IMR-90 (cell line): ENCODE results near the gene NTRK3. TPM values are rescaled to one million over a fixed set of nuclear protein-coding genes. Genes with fewer than 3 reads are reported as not detected.

Experiments
- ATAC-seq: fragments of 200-7000 bp; cut with Tn5 transposase; 2 replicates; pipeline ENCODE4 v1.9.1; 2020; ENCODE audit warnings: low read depth, mild to moderate bottlenecking, moderate library complexity
- BruUV-seq: library from RNA; stranded (reverse); fragments of 400-500 nt; replicated peaks from 2 replicates; lab custom pipeline; 2021; lab: Mats Ljungman, UMichigan
- CTCF ChIA-PET: fragments of 300-600 bp; formaldehyde crosslinking; extraction: SDS; loops from one replicate; lab custom pipeline; 2021; ENCODE audit warnings: antibody characterized with exemption; lab: Yijun Ruan, JAX
- POLR2A ChIA-PET: fragments of 300-600 bp; sonication (Branson Sonifier 250); formaldehyde crosslinking; loops from one replicate; lab custom pipeline; 2022; ENCODE audit warnings: antibody characterized with exemption; ENCODE audit not compliant: unreplicated experiment; lab: Charles Lee
- DNase-seq: peaks from one replicate; pipeline ENCODE4 v3.0.0; 2013
- H2AFZ ChIP-seq: replicated peaks from 2 replicates; pipeline ENCODE3; 2013; ENCODE audit warnings: low read length, mild to moderate bottlenecking; ENCODE audit not compliant: poor library complexity
- H2AK5ac ChIP-seq: 2 replicates; pipeline ENCODE4 v1.6.1; 2013; ENCODE audit warnings: low read depth, low read length, inconsistent platforms
- H2AK9ac ChIP-seq: replicated peaks from 2 replicates; pipeline ENCODE3; 2013; ENCODE audit warnings: mild to moderate bottlenecking, low read depth, low read length, moderate library complexity; ENCODE audit not compliant: poor library complexity
- H2BK120ac ChIP-seq: 2 replicates; pipeline ENCODE4 v1.6.1; 2013; ENCODE audit warnings: low read depth, low read length, inconsistent platforms
- H2BK15ac ChIP-seq: 3 replicates; pipeline ENCODE4 v1.6.1; 2013; ENCODE audit warnings: low read depth, low read length, inconsistent platforms
- H2BK20ac ChIP-seq: 2 replicates; pipeline ENCODE4 v1.6.1; 2013; ENCODE audit warnings: low read depth, mild to moderate bottlenecking, inconsistent platforms, low read length, moderate library complexity
- H2BK5ac ChIP-seq: 2 replicates; pipeline ENCODE4 v1.6.1; 2013; ENCODE audit warnings: mild to moderate bottlenecking, low read depth, low read length, inconsistent platforms; ENCODE audit not compliant: poor library complexity, severe bottlenecking
- H3K14ac ChIP-seq: replicated peaks from 2 replicates; pipeline ENCODE4 v1.6.1; 2013; ENCODE audit warnings: low read depth, low read length, inconsistent platforms
- H3K18ac ChIP-seq: 2 replicates; pipeline ENCODE4 v1.6.1; 2013; ENCODE audit warnings: low read depth, low read length, control low read depth
- H3K23ac ChIP-seq: 2 replicates; pipeline ENCODE4 v1.6.1; 2013; ENCODE audit warnings: low read depth, low read length, inconsistent platforms
- H3K27ac ChIP-seq: 2 replicates; pipeline ENCODE4 v1.5.1; 2013; ENCODE audit warnings: mild to moderate bottlenecking, control low read depth, low read length; ENCODE audit not compliant: insufficient read depth
- H3K27me3 ChIP-seq: 2 replicates; pipeline ENCODE4 v1.6.1; 2013; ENCODE audit warnings: low read length; ENCODE audit not compliant: control insufficient read depth, insufficient read depth
- H3K36me3 ChIP-seq: 2 replicates; pipeline ENCODE4 v1.6.1; 2013; ENCODE audit warnings: low read length, mixed read lengths; ENCODE audit not compliant: control insufficient read depth, insufficient read depth
- H3K4ac ChIP-seq: 2 replicates; pipeline ENCODE4 v1.6.1; 2013; ENCODE audit warnings: low read depth, low read length, inconsistent platforms
- H3K4me1 ChIP-seq: 2 replicates; pipeline ENCODE4 v1.6.1; 2013; ENCODE audit warnings: low read length, mixed read lengths; ENCODE audit not compliant: control insufficient read depth, insufficient read depth
- H3K4me2 ChIP-seq: 2 replicates; pipeline ENCODE4 v1.6.1; 2013; ENCODE audit warnings: low read depth, mild to moderate bottlenecking, control low read depth, low read length, moderate library complexity
- H3K4me3 ChIP-seq: 2 replicates; pipeline ENCODE4 v1.5.1; 2013; ENCODE audit warnings: low read depth, mild to moderate bottlenecking, control low read depth, low read length, moderate library complexity; ENCODE audit not compliant: insufficient read depth
- H3K56ac ChIP-seq: 2 replicates; pipeline ENCODE4 v1.6.1; 2013; ENCODE audit warnings: low read length, inconsistent platforms; ENCODE audit not compliant: insufficient read depth; ENCODE audit errors: extremely low read depth
- H3K79me1 ChIP-seq, 2 experiments: 2 replicates each; pipeline ENCODE4 v1.6.1; 2013; ENCODE audit warnings: low read length in 2 of 2, inconsistent platforms in 1 of 2, low read depth in 1 of 2
- H3K9ac ChIP-seq: 2 replicates; pipeline ENCODE4 v1.6.1; 2013; ENCODE audit warnings: low read depth, low read length, control low read depth
- H3K9me1 ChIP-seq: 2 replicates; pipeline ENCODE4 v1.6.1; 2013; ENCODE audit warnings: low read length, inconsistent platforms; ENCODE audit not compliant: insufficient read depth
- H3K9me3 ChIP-seq: 2 replicates; pipeline ENCODE4 v1.6.1; 2013; ENCODE audit warnings: low read length; ENCODE audit not compliant: control insufficient read depth, insufficient read depth
- H4K20me1 ChIP-seq: 2 replicates; pipeline ENCODE4 v1.6.1; 2013; ENCODE audit warnings: low read length, inconsistent platforms; ENCODE audit not compliant: insufficient read depth
- H4K5ac ChIP-seq: 2 replicates; pipeline ENCODE4 v1.6.1; 2013; ENCODE audit warnings: mild to moderate bottlenecking, low read depth, low read length, control low read depth
- H4K8ac ChIP-seq, 2 experiments: 2 replicates each; pipeline ENCODE4 v1.6.1; 2013; ENCODE audit warnings: low read depth in 2 of 2, low read length in 2 of 2, control low read depth in 1 of 2, inconsistent platforms in 1 of 2
- H4K91ac ChIP-seq: 2 replicates; pipeline ENCODE4 v1.6.1; 2013; ENCODE audit warnings: low read depth, low read length, inconsistent platforms; ENCODE audit not compliant: insufficient read depth
- BHLHE40 ChIP-seq: fragments of 150-350 bp; IDR thresholded peaks from 2 replicates; pipeline ENCODE4 v1.6.1; 2016; ENCODE audit warnings: mild to moderate bottlenecking, low read depth, low read length
- CEBPB ChIP-seq: IDR thresholded peaks from 2 replicates; pipeline ENCODE4 v1.6.1; 2012; ENCODE audit warnings: low read depth, low read length, improper control_type of control experiment
- CHD1 ChIP-seq: IDR thresholded peaks from 2 replicates; pipeline ENCODE4 v1.6.1; 2012; ENCODE audit warnings: low read depth, low read length, improper control_type of control experiment
- FOS ChIP-seq: fragments of 150-350 bp; IDR thresholded peaks from 2 replicates; pipeline ENCODE4 v1.6.1; 2016; ENCODE audit warnings: low read depth, low read length
- MAFK ChIP-seq: IDR thresholded peaks from 2 replicates; pipeline ENCODE4 v1.6.1; 2012; ENCODE audit warnings: low read depth, low read length, improper control_type of control experiment
- MAZ ChIP-seq: IDR thresholded peaks from 2 replicates; pipeline ENCODE4 v1.6.1; 2012; ENCODE audit warnings: low read depth, mild to moderate bottlenecking, low read length, improper control_type of control experiment, moderate library complexity, borderline replicate concordance
- MXI1 ChIP-seq: IDR thresholded peaks from 2 replicates; pipeline ENCODE4 v1.6.1; 2012; ENCODE audit warnings: low read depth, mild to moderate bottlenecking, low read length, moderate library complexity, borderline replicate concordance
- NFE2L2 ChIP-seq: fragments of 150-350 bp; IDR thresholded peaks from 2 replicates; pipeline ENCODE4 v1.6.1; 2016; ENCODE audit warnings: low read depth, mild to moderate bottlenecking, low read length
- POLR2A ChIP-seq: IDR thresholded peaks from 2 replicates; pipeline ENCODE4 v1.6.1; 2012; ENCODE audit warnings: mild to moderate bottlenecking, low read depth, low read length
- RAD21 ChIP-seq: IDR thresholded peaks from 2 replicates; pipeline ENCODE4 v1.6.1; 2012; ENCODE audit warnings: low read length, improper control_type of control experiment
- RCOR1 ChIP-seq: IDR thresholded peaks from 2 replicates; pipeline ENCODE4 v1.6.1; 2012; ENCODE audit warnings: mild to moderate bottlenecking, low read length, improper control_type of control experiment; ENCODE audit not compliant: insufficient replicate concordance
- RFX5 ChIP-seq: IDR thresholded peaks from 2 replicates; pipeline ENCODE4 v1.8.0; 2012; ENCODE audit warnings: low read depth, mild to moderate bottlenecking, low read length, moderate library complexity
- SMC3 ChIP-seq: fragments of 150-350 bp; IDR thresholded peaks from 2 replicates; pipeline ENCODE4 v1.6.1; 2016; ENCODE audit warnings: low read depth, mild to moderate bottlenecking, antibody characterized with exemption, low read length, moderate library complexity
- WGBS, 2 experiments: methylation state at CpG; one replicate each; pipeline versions ENCODE4 v1.1.5 to v1.1.7; 2013; ENCODE audit warnings: missing lambda C conversion rate in 2 of 2; ENCODE audit not compliant: insufficient read length in 1 of 2; ENCODE audit errors: extremely low coverage in 2 of 2; 5-methylcytosine and 5-hydroxymethylcytosine counted together
- dilution Hi-C: fragments of 300-500 bp; cut with HindIII; formaldehyde crosslinking; loops from one replicate; pipeline ENCODE4 v1.14.3; 2018; ENCODE audit warnings: low sequenced_read_pairs; ENCODE audit not compliant: unreplicated experiment
- in situ Hi-C: fragments of 300-500 bp; cut with MboI; formaldehyde crosslinking; loops from 3 replicates; pipeline ENCODE4 v1.14.3; 2019; ENCODE audit warnings: low sequenced_read_pairs, inconsistent platforms, mixed read lengths
- intact Hi-C: fragments of 100-400 bp; cut with micrococcal nuclease; formaldehyde crosslinking; loops from 2 replicates; pipeline ENCODE4 v1.10.0; 2022
- polyA plus RNA-seq, 3 experiments: library from polyadenylated mRNA; depleted of rRNA; stranded (reverse); fragments of >200 nt; gene quantifications; 2 replicates each; pipeline ENCODE4 v1.2.3, GENCODE V29; 2012; ENCODE audit warnings: low replicate concordance in 1 of 3
- total RNA-seq: library from RNA; depleted of rRNA; stranded (reverse); fragments of >200 nt; gene quantifications from 2 replicates; pipeline ENCODE4 v1.2.3, GENCODE V29; 2012
- TF ChIP-seq, protein P1 (sequence below): fragments of 150-350 bp; IDR thresholded peaks from 2 replicates; pipeline ENCODE4 v1.6.1; 2016; ENCODE audit warnings: low read depth, mild to moderate bottlenecking, low read length, moderate library complexity, borderline replicate concordance
- TF ChIP-seq, protein P2 (sequence below): fragments of 150-350 bp; IDR thresholded peaks from 2 replicates; pipeline ENCODE4 v1.6.1; 2017; ENCODE audit warnings: mild to moderate bottlenecking, antibody characterized with exemption, low read length, low read depth
- TF ChIP-seq, protein P3 (sequence below): conservative IDR thresholded peaks from 2 replicates; pipeline ENCODE4 v1.5.1; 2012; ENCODE audit warnings: mild to moderate bottlenecking, low read depth, low read length, improper control_type of control experiment

The NTRK3 gene
- total and polyA plus RNA-seq, 2 of the 4 experiments (the other 2 are of a cell fraction): under 0.01 to 0.15 TPM

DNA sequence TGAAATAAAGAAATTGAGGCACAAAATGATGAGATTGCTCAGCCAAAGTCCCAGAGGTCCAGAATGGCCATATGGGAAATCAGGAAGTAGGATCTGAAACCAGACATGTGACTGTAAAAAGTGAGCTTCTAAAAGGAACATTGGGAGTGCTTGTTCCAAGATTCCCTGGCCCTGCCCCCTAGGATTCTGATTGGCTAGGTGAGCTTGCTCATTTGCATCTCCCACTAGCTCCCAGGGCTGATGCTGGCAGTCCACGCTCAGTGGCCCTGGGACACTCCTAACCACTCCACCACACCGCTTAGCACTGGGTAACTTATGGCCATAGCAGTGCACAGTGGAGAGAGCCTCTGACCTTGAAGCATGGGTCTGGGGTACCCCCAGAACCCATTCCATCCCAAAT, 326.7 kb downstream of the NTRK3 start:
- H3K18ac ChIP-seq: no peak overlapping the region
- H3K4ac ChIP-seq: no peak overlapping the region
- in situ Hi-C loops: no loop called here
- POLR2A ChIA-PET: no interaction called here
- CTCF ChIA-PET: no interaction called here
- H3K9me1 ChIP-seq: no peaks in the 10 kb centered on the region
- H2AFZ ChIP-seq: no peak overlapping the region
- BruUV-seq: no TSS peak
- no peak overlapping the region for H2BK120ac ChIP-seq
- DNase-seq (no peak), ATAC-seq (no peak)
- H3K4me3 ChIP-seq: no peak overlapping the region
- H2BK5ac ChIP-seq: no peak overlapping the region
- H3K9me3 ChIP-seq: peaks cover 4% of the 10 kb centered on the region; the same call in 1 of the 2 replicates
- no peak overlapping the region for H3K14ac ChIP-seq
- H3K4me2 ChIP-seq: no peak overlapping the region
- no peak overlapping the region for H2BK20ac ChIP-seq
- 53% methylated on average over 2 of the region's 2 CpGs; no CpG with 5 or more reads in 1 of the 2 experiments for WGBS, 2 experiments
- no peak for TF ChIP-seq RFX5
- no peak for TF ChIP-seq POLR2A
- TF ChIP-seq MAFK: no peak
- TF ChIP-seq NFE2L2: no peak
- TF ChIP-seq CHD1: no peak
- no peak for TF ChIP-seq SMC3
- TF ChIP-seq CEBPB: no peak
- TF ChIP-seq RCOR1: no peak
- TF ChIP-seq, protein P1, sequence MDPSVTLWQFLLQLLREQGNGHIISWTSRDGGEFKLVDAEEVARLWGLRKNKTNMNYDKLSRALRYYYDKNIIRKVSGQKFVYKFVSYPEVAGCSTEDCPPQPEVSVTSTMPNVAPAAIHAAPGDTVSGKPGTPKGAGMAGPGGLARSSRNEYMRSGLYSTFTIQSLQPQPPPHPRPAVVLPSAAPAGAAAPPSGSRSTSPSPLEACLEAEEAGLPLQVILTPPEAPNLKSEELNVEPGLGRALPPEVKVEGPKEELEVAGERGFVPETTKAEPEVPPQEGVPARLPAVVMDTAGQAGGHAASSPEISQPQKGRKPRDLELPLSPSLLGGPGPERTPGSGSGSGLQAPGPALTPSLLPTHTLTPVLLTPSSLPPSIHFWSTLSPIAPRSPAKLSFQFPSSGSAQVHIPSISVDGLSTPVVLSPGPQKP: no peak
- no peak for TF ChIP-seq RAD21
- TF ChIP-seq MAZ: no peak
- TF ChIP-seq FOS: no peak
- TF ChIP-seq, protein P2, sequence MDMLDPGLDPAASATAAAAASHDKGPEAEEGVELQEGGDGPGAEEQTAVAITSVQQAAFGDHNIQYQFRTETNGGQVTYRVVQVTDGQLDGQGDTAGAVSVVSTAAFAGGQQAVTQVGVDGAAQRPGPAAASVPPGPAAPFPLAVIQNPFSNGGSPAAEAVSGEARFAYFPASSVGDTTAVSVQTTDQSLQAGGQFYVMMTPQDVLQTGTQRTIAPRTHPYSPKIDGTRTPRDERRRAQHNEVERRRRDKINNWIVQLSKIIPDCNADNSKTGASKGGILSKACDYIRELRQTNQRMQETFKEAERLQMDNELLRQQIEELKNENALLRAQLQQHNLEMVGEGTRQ: no peak
- TF ChIP-seq, protein P3, sequence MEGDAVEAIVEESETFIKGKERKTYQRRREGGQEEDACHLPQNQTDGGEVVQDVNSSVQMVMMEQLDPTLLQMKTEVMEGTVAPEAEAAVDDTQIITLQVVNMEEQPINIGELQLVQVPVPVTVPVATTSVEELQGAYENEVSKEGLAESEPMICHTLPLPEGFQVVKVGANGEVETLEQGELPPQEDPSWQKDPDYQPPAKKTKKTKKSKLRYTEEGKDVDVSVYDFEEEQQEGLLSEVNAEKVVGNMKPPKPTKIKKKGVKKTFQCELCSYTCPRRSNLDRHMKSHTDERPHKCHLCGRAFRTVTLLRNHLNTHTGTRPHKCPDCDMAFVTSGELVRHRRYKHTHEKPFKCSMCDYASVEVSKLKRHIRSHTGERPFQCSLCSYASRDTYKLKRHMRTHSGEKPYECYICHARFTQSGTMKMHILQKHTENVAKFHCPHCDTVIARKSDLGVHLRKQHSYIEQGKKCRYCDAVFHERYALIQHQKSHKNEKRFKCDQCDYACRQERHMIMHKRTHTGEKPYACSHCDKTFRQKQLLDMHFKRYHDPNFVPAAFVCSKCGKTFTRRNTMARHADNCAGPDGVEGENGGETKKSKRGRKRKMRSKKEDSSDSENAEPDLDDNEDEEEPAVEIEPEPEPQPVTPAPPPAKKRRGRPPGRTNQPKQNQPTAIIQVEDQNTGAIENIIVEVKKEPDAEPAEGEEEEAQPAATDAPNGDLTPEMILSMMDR: no peak
- TF ChIP-seq MXI1: no peak
- no peak for TF ChIP-seq BHLHE40
- no peak overlapping the region for H3K27ac ChIP-seq
- no peak overlapping the region for H3K56ac ChIP-seq
- intact Hi-C loops: no loop called here
- no peak overlapping the region for H4K8ac ChIP-seq
- no peak overlapping the region for H4K5ac ChIP-seq
- no peak overlapping the region for H2AK5ac ChIP-seq
- no peak overlapping the region for H3K23ac ChIP-seq
- no peak overlapping the region for H2AK9ac ChIP-seq
- no peaks in the 10 kb centered on the region for H4K20me1 ChIP-seq
- no peaks in the 10 kb centered on the region for H3K27me3 ChIP-seq
- no peak overlapping the region for H2BK15ac ChIP-seq
- H3K79me1 ChIP-seq: no peaks in the 10 kb centered on the region
- no peaks in the 10 kb centered on the region for H3K36me3 ChIP-seq
- H3K9ac ChIP-seq: no peak overlapping the region
- H3K4me1 ChIP-seq: no peaks in the 10 kb centered on the region
- no peak overlapping the region for H4K91ac ChIP-seq
- dilution Hi-C loops: no loop called here
